SK-N-SH (cell line): ENCODE results near the gene RMDN2.

Experiments used
- CHD2 ChIP-seq: fragments of 150-350 bp; IDR thresholded peaks from 2 replicates; pipeline ENCODE4 v1.6.1; 2018; ENCODE audit warnings: low read length; ENCODE audit not compliant: partially characterized antibody
- CTCF ChIP-seq: fragments of 200-600 bp; sonication (generic); IDR thresholded peaks from 2 replicates; pipeline ENCODE4 v1.6.1; 2017; ENCODE audit warnings: antibody characterized with exemption, mild to moderate bottlenecking, moderate library complexity
- EZH2phosphoT487 ChIP-seq: fragments of 200-600 bp; sonication (generic); IDR thresholded peaks from 2 replicates; pipeline ENCODE4 v1.6.1; 2017; ENCODE audit warnings: low read depth, mixed run types, mild to moderate bottlenecking, antibody characterized with exemption, moderate library complexity, borderline replicate concordance
- IRF3 ChIP-seq: fragments of 150-350 bp; IDR thresholded peaks from 2 replicates; pipeline ENCODE4 v1.6.1; 2016; ENCODE audit warnings: mild to moderate bottlenecking, low read depth, low read length
- MAX ChIP-seq: IDR thresholded peaks from 2 replicates; pipeline ENCODE4 v1.4.0; 2012; ENCODE audit warnings: low read depth
- MXI1 ChIP-seq: IDR thresholded peaks from 2 replicates; pipeline ENCODE4 v1.6.1; 2012; ENCODE audit warnings: mild to moderate bottlenecking, low read depth, low read length, improper control_type of control experiment
- NFIC ChIP-seq: IDR thresholded peaks from 2 replicates; pipeline ENCODE4 v1.4.0; 2012; ENCODE audit warnings: borderline replicate concordance
- PBX3 ChIP-seq: IDR thresholded peaks from 2 replicates; pipeline ENCODE4; 2012
- POLR2AphosphoS5 ChIP-seq: IDR thresholded peaks from 2 replicates; pipeline ENCODE4 v1.6.1; 2012; ENCODE audit warnings: low read depth, low read length
- RAD21 ChIP-seq: IDR thresholded peaks from 2 replicates; pipeline ENCODE4 v1.6.1; 2012; ENCODE audit warnings: mild to moderate bottlenecking, low read length
- REST ChIP-seq: IDR thresholded peaks from 2 replicates; pipeline ENCODE4 v1.6.1; 2012; ENCODE audit warnings: mild to moderate bottlenecking, low read depth, low read length, moderate library complexity
- RFX5 ChIP-seq: IDR thresholded peaks from 2 replicates; pipeline ENCODE4 v1.6.1; 2012; ENCODE audit warnings: mild to moderate bottlenecking, improper control_type of control experiment, low read length
- SMC3 ChIP-seq: IDR thresholded peaks from 2 replicates; pipeline ENCODE4 v1.6.1; 2012; ENCODE audit warnings: low read depth, low read length, improper control_type of control experiment

GRCh38 chr2:37904993-37905392 is 20.1 kb upstream of the RMDN2 start:
- TF ChIP-seq RAD21, result no peak
- TF ChIP-seq EZH2phosphoT487, result no peak
- TF ChIP-seq IRF3, result no peak
- TF ChIP-seq CTCF, result no peak
- no peak for TF ChIP-seq REST
- no peak for TF ChIP-seq POLR2AphosphoS5
- TF ChIP-seq MAX, result no peak
- TF ChIP-seq RFX5, result no peak
- TF ChIP-seq NFIC, result no peak
- no peak for TF ChIP-seq PBX3
- TF ChIP-seq SMC3, result no peak
- TF ChIP-seq CHD2, result no peak
- no peak for TF ChIP-seq MXI1
